ENCODE data around the gene SACM1L. TPM values are rescaled to one million over a fixed set of nuclear protein-coding genes. Genes with fewer than 3 reads are reported as not detected.
"Not testable (repeated sequence)": the region's sequence is repeated elsewhere in the genome, so short reads cannot be mapped to it uniquely, and the experiment has no call there.

SACM1L gene
- total RNA-seq, 6 experiments from 2014 or later, result 43.9 to 51.3 (median 47.8) TPM

- no peaks in the 10 kb centered on the region; the same call in 1 of the 2 replicates for H3K27me3 Mint-ChIP-seq (ENCODE audit: insufficient read depth)
- no peaks in the 10 kb centered on the region for H3K4me1 Mint-ChIP-seq (ENCODE audit: low read depth)
- DNase-seq, result no peak
- no peak overlapping the region for H3K27ac Mint-ChIP-seq
- no peaks in the 10 kb centered on the region for H3K9me3 Mint-ChIP-seq
- TF ChIP-seq CTCF (IDR thresholded peaks at IDR 0.05), result no peak
- H3K4me3 Mint-ChIP-seq, result no peak overlapping the region
- H3K36me3 Mint-ChIP-seq (ENCODE audit: low read depth), result peaks cover 30% of the 10 kb centered on the region; the same call in 1 of the 2 replicates
Measured at GRCh38 chr3:45751537-45752242, 62.5 kb downstream of the SACM1L start.

- H3K27ac Mint-ChIP-seq, result no peak overlapping the region
- TF ChIP-seq CTCF (IDR thresholded peaks at IDR 0.05), result no peak
Measured at GRCh38 chr3:45753095-45753494, 63.9 kb downstream of the SACM1L start.

GRCh38 chr3:45754461-45754860 lies 65.3 kb downstream of the SACM1L start:
- no peak for TF ChIP-seq CTCF (IDR thresholded peaks at IDR 0.05)
- no peaks in the 10 kb centered on the region for H3K4me1 Mint-ChIP-seq (ENCODE audit: low read depth)
- H3K9me3 Mint-ChIP-seq, result no peaks in the 10 kb centered on the region
- no peak for DNase-seq
- H3K27ac Mint-ChIP-seq, result no peak overlapping the region
- H3K4me3 Mint-ChIP-seq, result no peak overlapping the region
- H3K27me3 Mint-ChIP-seq (ENCODE audit: insufficient read depth), result peaks cover 1% of the 10 kb centered on the region
- peaks cover 20% of the 10 kb centered on the region; the same call in 1 of the 2 replicates for H3K36me3 Mint-ChIP-seq (ENCODE audit: low read depth)

More at GRCh38 chr3:45753095-45753494, 63.9 kb downstream of the SACM1L start:
- no peaks in the 10 kb centered on the region; the same call in 1 of the 2 replicates for H3K27me3 Mint-ChIP-seq (ENCODE audit: insufficient read depth)
- H3K36me3 Mint-ChIP-seq (ENCODE audit: low read depth), result peaks cover 28% of the 10 kb centered on the region; the same call in 1 of the 2 replicates
- DNase-seq, result no peak
- no peak overlapping the region for H3K4me3 Mint-ChIP-seq
- H3K9me3 Mint-ChIP-seq, result no peaks in the 10 kb centered on the region
- H3K4me1 Mint-ChIP-seq (ENCODE audit: low read depth), result no peaks in the 10 kb centered on the region

- TF ChIP-seq CTCF (IDR thresholded peaks at IDR 0.05), result no peak
- Mint-ChIP-seq H3K36me3 (ENCODE audit: low read depth) (peaks cover 20% of the 10 kb centered on the region; the same call in 1 of the 2 replicates), H3K27ac (no peak overlapping the region), H3K9me3 (no peaks in the 10 kb centered on the region), H3K27me3 (ENCODE audit: insufficient read depth) (peaks cover 7% of the 10 kb centered on the region), H3K4me3 (no peak overlapping the region), H3K4me1 (ENCODE audit: low read depth) (peaks cover under 1% of the 10 kb centered on the region; the same call in 1 of the 2 replicates)
- DNase-seq, result no peak
Measured at GRCh38 chr3:45756055-45756454, 66.9 kb downstream of the SACM1L start.

GRCh38 chr3:45757141-45757540 lies 67.9 kb downstream of the SACM1L start:
- H3K27ac Mint-ChIP-seq; H3K4me3 Mint-ChIP-seq; H3K9me3 Mint-ChIP-seq; DNase-seq; H3K27me3 Mint-ChIP-seq (ENCODE audit: insufficient read depth); H3K4me1 Mint-ChIP-seq (ENCODE audit: low read depth): not testable (repeated sequence)
- H3K36me3 Mint-ChIP-seq (ENCODE audit: low read depth), result peaks cover 19% of the 10 kb centered on the region; the same call in 1 of the 2 replicates

- H3K9me3 Mint-ChIP-seq, result no peaks in the 10 kb centered on the region
- peaks cover 6% of the 10 kb centered on the region; the same call in 1 of the 2 replicates for H3K4me1 Mint-ChIP-seq (ENCODE audit: low read depth)
- no peak for TF ChIP-seq CTCF (IDR thresholded peaks at IDR 0.05)
- H3K4me3 Mint-ChIP-seq, result no peak overlapping the region
- DNase-seq, result no peak
- peaks cover 6% of the 10 kb centered on the region; the same call in 1 of the 2 replicates for H3K36me3 Mint-ChIP-seq (ENCODE audit: low read depth)
- H3K27me3 Mint-ChIP-seq (ENCODE audit: insufficient read depth), result peaks cover 13% of the 10 kb centered on the region
- H3K27ac Mint-ChIP-seq, result no peak overlapping the region
Measured at GRCh38 chr3:45758871-45759270, 69.7 kb downstream of the SACM1L start.

All from HFFc6 (cell line).